H9 (cell line): ENCODE data around the gene GSK3A. TPM values are rescaled to one million over a fixed set of nuclear protein-coding genes. Genes with fewer than 3 reads are reported as not detected.

Experiments used
- DNase-seq: peaks from one replicate; pipeline ENCODE4 v3.0.0-alpha.2; 2017
- H2AFZ ChIP-seq: one replicate; pipeline ENCODE4 v1.6.1; 2013; ENCODE audit warnings: mild to moderate bottlenecking, low read length, control low read depth, moderate library complexity
- H2AK5ac ChIP-seq: 2 replicates; pipeline ENCODE4 v1.6.1; 2013; ENCODE audit warnings: low read length, control low read depth, mixed read lengths; ENCODE audit not compliant: insufficient read length
- H2BK120ac ChIP-seq: one replicate; pipeline ENCODE4 v1.6.1; 2013; ENCODE audit warnings: low read depth, mild to moderate bottlenecking, low read length, control low read depth, inconsistent platforms; ENCODE audit not compliant: poor library complexity, severe bottlenecking
- H2BK12ac ChIP-seq: 2 replicates; pipeline ENCODE4 v1.6.1; 2013; ENCODE audit warnings: low read length, control low read depth, mixed read lengths, low read depth; ENCODE audit not compliant: insufficient read length
- H2BK15ac ChIP-seq: 2 replicates; pipeline ENCODE4 v1.6.1; 2013; ENCODE audit warnings: low read depth, low read length, control low read depth
- H2BK20ac ChIP-seq: one replicate; pipeline ENCODE4 v1.6.1; 2013; ENCODE audit warnings: low read depth, mild to moderate bottlenecking, low read length, control low read depth, inconsistent platforms; ENCODE audit not compliant: poor library complexity, severe bottlenecking
- H2BK5ac ChIP-seq: 2 replicates; pipeline ENCODE4 v1.6.1; 2013; ENCODE audit warnings: low read length, control low read depth, mixed read lengths; ENCODE audit not compliant: insufficient read length
- H3K14ac ChIP-seq: 2 replicates; pipeline ENCODE4 v1.6.1; 2013; ENCODE audit warnings: low read length, control low read depth; ENCODE audit not compliant: insufficient read depth
- H3K18ac ChIP-seq: 2 replicates; pipeline ENCODE4 v1.6.1; 2013; ENCODE audit warnings: low read depth, mild to moderate bottlenecking, mixed read lengths, low read length, control low read depth; ENCODE audit not compliant: insufficient read length
- H3K23ac ChIP-seq: 2 replicates; pipeline ENCODE4 v1.6.1; 2013; ENCODE audit warnings: low read length, control low read depth, mixed read lengths, low read depth; ENCODE audit not compliant: insufficient read length
- H3K23me2 ChIP-seq: 2 replicates; pipeline ENCODE4 v1.6.1; 2013; ENCODE audit warnings: low read depth, mild to moderate bottlenecking, mixed read lengths, low read length, control low read depth; ENCODE audit not compliant: insufficient read length, poor library complexity, severe bottlenecking
- H3K27ac ChIP-seq: 2 replicates; pipeline ENCODE4 v1.5.1; 2013; ENCODE audit warnings: low read length, control low read depth, mixed read lengths, low read depth; ENCODE audit not compliant: insufficient read length
- H3K27me3 ChIP-seq: 2 replicates; pipeline ENCODE4 v1.6.1; 2013; ENCODE audit warnings: low read length, control low read depth, inconsistent platforms; ENCODE audit not compliant: insufficient read depth
- H3K4ac ChIP-seq: 2 replicates; pipeline ENCODE4 v1.6.1; 2013; ENCODE audit warnings: low read depth, mild to moderate bottlenecking, control low read depth, inconsistent platforms, low read length, moderate library complexity
- H3K4me1 ChIP-seq: 2 replicates; pipeline ENCODE4 v1.6.1; 2013; ENCODE audit warnings: low read length, control low read depth, inconsistent platforms; ENCODE audit not compliant: insufficient read depth
- H3K4me2 ChIP-seq: 2 replicates; pipeline ENCODE4 v1.6.1; 2013; ENCODE audit warnings: low read length, control low read depth, mixed read lengths; ENCODE audit not compliant: insufficient read length, insufficient read depth
- H3K56ac ChIP-seq: 2 replicates; pipeline ENCODE4 v1.6.1; 2013; ENCODE audit warnings: low read depth, mild to moderate bottlenecking, mixed read lengths, low read length, control low read depth; ENCODE audit not compliant: insufficient read length
- H3K79me1 ChIP-seq: 2 replicates; pipeline ENCODE4 v1.6.1; 2013; ENCODE audit warnings: low read depth, mild to moderate bottlenecking, moderate library complexity, low read length, control low read depth, inconsistent platforms; ENCODE audit not compliant: insufficient read depth, poor library complexity, severe bottlenecking
- H3K79me2 ChIP-seq: 2 replicates; pipeline ENCODE4 v1.6.1; 2013; ENCODE audit warnings: low read length, control low read depth, inconsistent platforms; ENCODE audit not compliant: insufficient read depth
- H3K9ac ChIP-seq: 2 replicates; pipeline ENCODE4 v1.6.1; 2013; ENCODE audit warnings: low read length, control low read depth, mixed read lengths; ENCODE audit not compliant: insufficient read length; ENCODE audit errors: extremely low read depth
- H3K9me3 ChIP-seq: one replicate; pipeline ENCODE4 v1.6.1; 2013; ENCODE audit warnings: low read depth, low read length, inconsistent platforms; ENCODE audit not compliant: control insufficient read depth
- H3T11ph ChIP-seq: one replicate; pipeline ENCODE4 v1.6.1; 2013; ENCODE audit warnings: mild to moderate bottlenecking, low read length, control low read depth, inconsistent platforms
- H4K20me1 ChIP-seq: one replicate; pipeline ENCODE4 v1.6.1; 2013; ENCODE audit not compliant: control insufficient read depth, insufficient read length, insufficient read depth
- H4K5ac ChIP-seq: 2 replicates; pipeline ENCODE4 v1.6.1; 2013; ENCODE audit warnings: low read depth, mild to moderate bottlenecking, mixed read lengths, low read length, control low read depth; ENCODE audit not compliant: insufficient read length
- H4K8ac ChIP-seq: replicated peaks from 2 replicates; pipeline ENCODE4 v1.6.1; 2013; ENCODE audit warnings: low read length, control low read depth, mixed read lengths, low read depth; ENCODE audit not compliant: insufficient read length
- H4K91ac ChIP-seq: 2 replicates; pipeline ENCODE4 v1.6.1; 2013; ENCODE audit warnings: low read depth, mild to moderate bottlenecking, moderate library complexity, mixed read lengths, low read length, control low read depth; ENCODE audit not compliant: insufficient read length
- H3K27ac Mint-ChIP-seq, 3 experiments: 2 replicates in 2 of 3; 3 replicates in 1 of 3; pipeline ENCODE4 v1.8.0; 2020 to 2021; ENCODE audit warnings: mixed read lengths in 3 of 3, mild to moderate bottlenecking in 1 of 3, moderate library complexity in 1 of 3
- H3K27me3 Mint-ChIP-seq: 2 replicates; pipeline ENCODE4 v1.8.0; 2021; ENCODE audit warnings: low read depth, mild to moderate bottlenecking, moderate library complexity, mixed read lengths
- H3K36me3 Mint-ChIP-seq, 3 experiments: 2 replicates in 2 of 3; 3 replicates in 1 of 3; pipeline ENCODE4 v1.8.0; 2020 to 2021; ENCODE audit warnings: low read depth in 3 of 3, mixed read lengths in 3 of 3; ENCODE audit not compliant: insufficient read depth in 1 of 3
- H3K4me1 Mint-ChIP-seq, 2 experiments: 2 replicates each; pipeline ENCODE4 v1.8.0; 2020; ENCODE audit warnings: mixed read lengths in 2 of 2
- H3K4me3 Mint-ChIP-seq, 2 experiments: 2 replicates in 1 of 2; 3 replicates in 1 of 2; pipeline ENCODE4 v1.8.0; 2020 to 2021; ENCODE audit warnings: mild to moderate bottlenecking in 2 of 2, mixed read lengths in 2 of 2, moderate library complexity in 1 of 2
- H3K9me3 Mint-ChIP-seq, 2 experiments: 2 replicates in 1 of 2; 3 replicates in 1 of 2; pipeline ENCODE4 v1.8.0; 2020; ENCODE audit warnings: mild to moderate bottlenecking in 2 of 2, mixed read lengths in 2 of 2, moderate library complexity in 1 of 2
- CTCF ChIP-seq: fragments of 200-600 bp; sonication (generic); conservative IDR thresholded peaks from 3 replicates; pipeline ENCODE4 v1.8.0; 2021; ENCODE audit warnings: antibody characterized with exemption, mild to moderate bottlenecking
- WGBS: extraction: QIAGEN DNeasy Blood & Tissue Kit; methylation state at CpG from one replicate; pipeline ENCODE4 v1.1.7; 2013; ENCODE audit warnings: missing lambda C conversion rate, low lambda C conversion rate, mixed read lengths; ENCODE audit not compliant: insufficient read length; ENCODE audit errors: extremely low coverage; 5-methylcytosine and 5-hydroxymethylcytosine counted together
- total RNA-seq: library from RNA; stranded (reverse); gene quantifications from 2 replicates; pipeline ENCODE4 v1.2.1, GENCODE V29; 2021

GSK3A gene
- total RNA-seq, 1 experiment from 2014 or later: 52.4 TPM

- Histone ChIP-seq H3K14ac (no peak overlapping the region), H3K79me1 (no peaks in the 10 kb centered on the region), H3K79me2 (no peaks in the 10 kb centered on the region; the same call in 1 of the 2 replicates), H2AFZ (no peak overlapping the region), H4K5ac (no peak overlapping the region), H2BK15ac (no peak overlapping the region), H3K18ac (no peak overlapping the region), H3T11ph (no peak overlapping the region), H3K4ac (no peak overlapping the region), H4K91ac (no peak overlapping the region), H4K20me1 (no peaks in the 10 kb centered on the region), H3K27me3 (no peaks in the 10 kb centered on the region), H3K9me3 (no peaks in the 10 kb centered on the region), H2BK120ac (no peak overlapping the region), H3K4me1 (no peaks in the 10 kb centered on the region; the same call in 1 of the 2 replicates), H3K4me2 (peak overlapping the region; percentile 82), H2BK12ac (no peak overlapping the region), H3K27ac (no peak overlapping the region), H3K56ac (no peak overlapping the region), H2AK5ac (no peak overlapping the region), H2BK5ac (no peak overlapping the region), H3K9ac (peak overlapping the region; percentile 82), H3K23ac (no peak overlapping the region), H4K8ac (no peak overlapping the region), H2BK20ac (no peak overlapping the region), H3K23me2 (peaks cover 4% of the 10 kb centered on the region)
- peak overlapping the region; percentile 88 to 95 for H3K4me3 Mint-ChIP-seq
- H3K36me3 Mint-ChIP-seq: peaks cover 5 to 23% (median 16%) of the 10 kb centered on the region in 3 experiments; a peak in 6 of 7 replicates
- TF ChIP-seq CTCF: no peak
- no peak for DNase-seq
- peak overlapping the region; percentile 44 to 79 (median 61); a peak in 2 of 7 replicates for H3K27ac Mint-ChIP-seq
- H3K4me1 Mint-ChIP-seq: peaks cover 28 to 35% of the 10 kb centered on the region in 2 experiments
- H3K27me3 Mint-ChIP-seq: no peaks in the 10 kb centered on the region; the same call in 1 of the 2 replicates
- WGBS: no CpG with 5 or more reads among the region's 49 CpGs
- H3K9me3 Mint-ChIP-seq: no peaks in the 10 kb centered on the region
These were observed 312 bp downstream of the GSK3A start for GRCh38 chr19:42242069-42242511.
